SU-DHL-6 (cell line): ENCODE data around the gene KLHL1.

Experiments
- H2AFZ ChIP-seq: fragments of 200-600 bp; sonication (generic); 2 replicates; pipeline ENCODE4 v1.6.1; 2014; ENCODE audit warnings: low read depth, mild to moderate bottlenecking, moderate library complexity, mixed read lengths, antibody characterized with exemption, low read length; ENCODE audit not compliant: severe bottlenecking
- H3F3A ChIP-seq: fragments of 200-600 bp; shearing (Covaris generic); 2 replicates; pipeline ENCODE4 v1.6.0; 2016; ENCODE audit warnings: antibody characterized with exemption, mild to moderate bottlenecking; ENCODE audit not compliant: insufficient read depth
- H3K27ac ChIP-seq: fragments of 200-600 bp; sonication (generic); 2 replicates; pipeline ENCODE4 v1.5.1; 2016; ENCODE audit warnings: low read depth, mild to moderate bottlenecking, low read length, moderate library complexity, mixed read lengths
- H3K27me3 ChIP-seq: fragments of 200-600 bp; sonication (generic), shearing (Covaris generic); 2 replicates; pipeline ENCODE4 v1.6.0; 2014; ENCODE audit warnings: mild to moderate bottlenecking, low read length
- H3K36me3 ChIP-seq: fragments of 200-600 bp; sonication (generic); 2 replicates; pipeline ENCODE4 v1.6.1; 2014; ENCODE audit warnings: mild to moderate bottlenecking, low read length, mixed read lengths
- H3K4me2 ChIP-seq: fragments of 300-600, 200-600 bp; shearing (Covaris generic), sonication (generic); 2 replicates; pipeline ENCODE4 v1.6.0; 2014; ENCODE audit warnings: low read length, low read depth, mild to moderate bottlenecking; ENCODE audit not compliant: poor library complexity, severe bottlenecking
- H3K4me3 ChIP-seq: fragments of 200-600 bp; sonication (generic); 2 replicates; pipeline ENCODE4 v1.5.1; 2014; ENCODE audit warnings: antibody characterized with exemption, low read length, mild to moderate bottlenecking, mixed read lengths; ENCODE audit not compliant: insufficient read depth, poor library complexity, severe bottlenecking
- H3K79me2 ChIP-seq: fragments of 200-600 bp; sonication (generic); 2 replicates; pipeline ENCODE4 v1.6.1; 2014; ENCODE audit warnings: mild to moderate bottlenecking, low read length, moderate library complexity; ENCODE audit not compliant: insufficient read depth
- H3K9ac ChIP-seq: fragments of 200-600 bp; sonication (generic); 2 replicates; pipeline ENCODE4 v1.7.0; 2014; ENCODE audit warnings: mild to moderate bottlenecking, low read length
- H3K9me2 ChIP-seq: fragments of 200-600 bp; sonication (generic); replicated peaks from 2 replicates; pipeline ENCODE4 v1.6.1; 2014; ENCODE audit warnings: low read length; ENCODE audit not compliant: insufficient read depth
- H3K9me3 ChIP-seq: fragments of 200-600 bp; sonication (generic); 2 replicates; pipeline ENCODE4 v1.6.1; 2014; ENCODE audit warnings: low read length, mixed read lengths; ENCODE audit not compliant: insufficient read depth
- H4K20me1 ChIP-seq: fragments of 200-600 bp; sonication (generic); 2 replicates; pipeline ENCODE4 v1.6.1; 2014; ENCODE audit warnings: low read depth, mild to moderate bottlenecking, antibody characterized with exemption, low read length, moderate library complexity, mixed read lengths
- EZH2phosphoT487 ChIP-seq: fragments of 200-600 bp; sonication (generic), shearing (Covaris generic); conservative IDR thresholded peaks from 2 replicates; pipeline ENCODE4 v1.6.1; 2018; ENCODE audit warnings: mild to moderate bottlenecking, antibody characterized with exemption, low read length, moderate library complexity, mixed read lengths
- TF ChIP-seq, protein P1 (sequence below): fragments of 200-600 bp; sonication (generic); IDR thresholded peaks from one replicate; pipeline ENCODE4 v1.5.1; 2017; ENCODE audit warnings: antibody characterized with exemption, mild to moderate bottlenecking, low read length, moderate library complexity; ENCODE audit not compliant: insufficient read depth, poor library complexity, severe bottlenecking

KLHL1 gene

DNA sequence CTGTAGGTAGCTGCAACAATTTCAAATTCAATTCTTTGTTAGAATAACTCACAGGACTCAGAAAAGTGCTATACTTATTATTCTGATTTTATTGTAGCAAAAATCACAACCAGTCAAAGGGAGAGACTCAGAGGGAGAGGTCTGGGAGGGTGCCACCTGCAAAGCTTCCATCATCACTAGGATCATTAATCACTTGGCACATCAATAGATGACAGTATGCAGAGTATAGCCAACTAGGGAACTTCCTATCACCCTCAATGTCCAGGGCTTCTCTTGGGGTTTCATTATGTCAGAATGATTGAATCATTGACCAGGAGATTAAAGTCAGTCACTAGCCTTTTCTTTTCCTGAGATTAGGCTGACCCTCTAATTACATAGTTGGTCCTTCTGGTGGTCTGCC is 432.0 kb downstream of the KLHL1 start:
- Histone ChIP-seq H3K27ac (no peak overlapping the region), H3K9me2 (no peaks in the 10 kb centered on the region), H3K79me2 (no peaks in the 10 kb centered on the region), H3K4me2 (no peak overlapping the region), H3F3A (no peaks in the 10 kb centered on the region), H4K20me1 (no peaks in the 10 kb centered on the region), H3K27me3 (no peaks in the 10 kb centered on the region), H3K4me3 (no peak overlapping the region), H2AFZ (no peak overlapping the region), H3K9ac (no peak overlapping the region), H3K36me3 (no peaks in the 10 kb centered on the region), H3K9me3 (no peaks in the 10 kb centered on the region)
- TF ChIP-seq, protein P1, sequence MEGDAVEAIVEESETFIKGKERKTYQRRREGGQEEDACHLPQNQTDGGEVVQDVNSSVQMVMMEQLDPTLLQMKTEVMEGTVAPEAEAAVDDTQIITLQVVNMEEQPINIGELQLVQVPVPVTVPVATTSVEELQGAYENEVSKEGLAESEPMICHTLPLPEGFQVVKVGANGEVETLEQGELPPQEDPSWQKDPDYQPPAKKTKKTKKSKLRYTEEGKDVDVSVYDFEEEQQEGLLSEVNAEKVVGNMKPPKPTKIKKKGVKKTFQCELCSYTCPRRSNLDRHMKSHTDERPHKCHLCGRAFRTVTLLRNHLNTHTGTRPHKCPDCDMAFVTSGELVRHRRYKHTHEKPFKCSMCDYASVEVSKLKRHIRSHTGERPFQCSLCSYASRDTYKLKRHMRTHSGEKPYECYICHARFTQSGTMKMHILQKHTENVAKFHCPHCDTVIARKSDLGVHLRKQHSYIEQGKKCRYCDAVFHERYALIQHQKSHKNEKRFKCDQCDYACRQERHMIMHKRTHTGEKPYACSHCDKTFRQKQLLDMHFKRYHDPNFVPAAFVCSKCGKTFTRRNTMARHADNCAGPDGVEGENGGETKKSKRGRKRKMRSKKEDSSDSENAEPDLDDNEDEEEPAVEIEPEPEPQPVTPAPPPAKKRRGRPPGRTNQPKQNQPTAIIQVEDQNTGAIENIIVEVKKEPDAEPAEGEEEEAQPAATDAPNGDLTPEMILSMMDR: no peak
- TF ChIP-seq EZH2phosphoT487: no peak

DNA sequence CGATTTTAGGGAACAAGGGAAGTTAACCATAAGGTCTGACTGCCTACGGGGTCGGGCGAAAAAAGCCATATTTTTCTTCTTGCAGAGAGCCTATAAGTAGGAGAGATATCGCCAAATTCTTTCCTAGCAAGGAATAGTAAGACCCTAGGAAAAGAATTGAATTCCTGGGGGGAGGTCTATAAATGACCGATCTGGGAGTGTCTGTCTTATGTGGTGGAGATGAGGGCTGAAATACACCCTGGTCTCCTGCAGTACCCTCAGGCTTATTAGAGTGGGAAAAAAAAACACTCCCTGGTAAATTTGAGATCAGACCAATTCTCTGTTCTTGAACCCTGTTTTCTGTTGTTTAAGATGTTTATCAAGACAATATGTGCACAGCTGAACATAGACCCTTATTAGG is 448.1 kb downstream of the KLHL1 start:
- TF ChIP-seq, protein P1: no peak
- TF ChIP-seq EZH2phosphoT487: no peak
- H3K36me3 ChIP-seq: no peaks in the 10 kb centered on the region
- no peaks in the 10 kb centered on the region for H3K9me2 ChIP-seq

DNA sequence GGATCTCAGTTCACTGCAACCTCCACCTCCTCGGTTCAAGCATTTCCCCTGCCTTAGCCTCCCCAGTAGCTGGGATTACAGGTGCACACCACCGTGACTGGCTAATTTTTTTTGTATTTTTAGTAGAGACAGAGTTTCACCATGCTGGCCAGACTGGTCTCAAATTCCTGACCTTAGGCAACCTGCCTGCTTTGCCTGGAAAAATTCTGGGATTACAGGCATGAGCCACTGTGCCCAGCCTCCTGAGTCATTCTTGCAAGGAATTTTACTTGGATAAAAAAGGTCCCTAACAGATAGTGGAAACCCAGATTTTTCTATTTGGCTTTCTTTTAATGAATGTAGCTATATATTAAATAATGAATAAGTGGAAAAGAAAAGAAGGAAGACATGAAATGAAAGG is 450.6 kb downstream of the KLHL1 start:
- Histone ChIP-seq H3K27me3 (no peaks in the 10 kb centered on the region), H3K4me2 (no peak overlapping the region), H3K9ac (no peak overlapping the region), H3K79me2 (no peaks in the 10 kb centered on the region), H3K4me3 (no peak overlapping the region), H3K36me3 (no peaks in the 10 kb centered on the region), H4K20me1 (no peaks in the 10 kb centered on the region), H3K9me2 (no peaks in the 10 kb centered on the region), H2AFZ (no peak overlapping the region), H3K9me3 (peaks cover 15% of the 10 kb centered on the region; the same call in 1 of the 2 replicates), H3F3A (no peaks in the 10 kb centered on the region), H3K27ac (no peak overlapping the region)
- TF ChIP-seq, protein P1: no peak
- no peak for TF ChIP-seq EZH2phosphoT487

More for the DNA sequence above, 448.1 kb downstream of the KLHL1 start:
- H3K4me3 ChIP-seq: no peak overlapping the region
- H3K27ac ChIP-seq: no peak overlapping the region
- no peaks in the 10 kb centered on the region for H3K79me2 ChIP-seq
- no peaks in the 10 kb centered on the region for H3K27me3 ChIP-seq
- peaks cover 15% of the 10 kb centered on the region; the same call in 1 of the 2 replicates for H3K9me3 ChIP-seq
- H3K9ac ChIP-seq: no peak overlapping the region
- no peak overlapping the region for H3K4me2 ChIP-seq
- H2AFZ ChIP-seq: no peak overlapping the region
- H3F3A ChIP-seq: no peaks in the 10 kb centered on the region
- H4K20me1 ChIP-seq: no peaks in the 10 kb centered on the region

DNA sequence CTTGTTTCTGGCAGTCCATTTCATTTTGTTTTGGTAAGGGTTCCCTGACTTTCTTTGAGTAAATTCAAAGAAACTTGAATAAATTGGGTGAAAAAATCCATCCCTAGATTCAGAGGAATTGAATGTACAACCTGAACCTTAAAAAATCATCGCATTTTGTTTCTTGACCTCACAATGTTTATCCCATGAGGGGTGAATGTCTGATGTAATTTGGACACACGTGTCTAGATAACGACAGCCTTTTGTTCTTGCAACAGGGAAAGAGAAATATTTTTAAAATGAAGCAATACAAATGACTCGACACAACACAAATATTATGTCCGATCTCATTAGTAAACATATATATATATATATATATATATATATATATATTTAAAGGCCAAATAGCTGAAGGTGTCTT is 453.9 kb downstream of the KLHL1 start:
- H3K36me3 ChIP-seq: no peaks in the 10 kb centered on the region
- no peak overlapping the region for H2AFZ ChIP-seq
- H3K9me3 ChIP-seq: peaks cover 2% of the 10 kb centered on the region; the same call in 1 of the 2 replicates
- H3F3A ChIP-seq: no peaks in the 10 kb centered on the region
- H3K27ac ChIP-seq: no peak overlapping the region
- no peaks in the 10 kb centered on the region for H3K79me2 ChIP-seq
- H3K9me2 ChIP-seq: no peaks in the 10 kb centered on the region
- H4K20me1 ChIP-seq: no peaks in the 10 kb centered on the region
- H3K4me2 ChIP-seq: no peak overlapping the region
- no peaks in the 10 kb centered on the region for H3K27me3 ChIP-seq
- no peak overlapping the region for H3K4me3 ChIP-seq
- TF ChIP-seq, protein P1: no peak
- no peak for TF ChIP-seq EZH2phosphoT487
- no peak overlapping the region for H3K9ac ChIP-seq
